Measurements from ENCODE around the gene EEFSEC. TPM values are rescaled to one million over a fixed set of nuclear protein-coding genes. Genes with fewer than 3 reads are reported as not detected.

The EEFSEC gene
- total RNA-seq, 1 experiment from 2014 or later = 15.4 TPM

DNA sequence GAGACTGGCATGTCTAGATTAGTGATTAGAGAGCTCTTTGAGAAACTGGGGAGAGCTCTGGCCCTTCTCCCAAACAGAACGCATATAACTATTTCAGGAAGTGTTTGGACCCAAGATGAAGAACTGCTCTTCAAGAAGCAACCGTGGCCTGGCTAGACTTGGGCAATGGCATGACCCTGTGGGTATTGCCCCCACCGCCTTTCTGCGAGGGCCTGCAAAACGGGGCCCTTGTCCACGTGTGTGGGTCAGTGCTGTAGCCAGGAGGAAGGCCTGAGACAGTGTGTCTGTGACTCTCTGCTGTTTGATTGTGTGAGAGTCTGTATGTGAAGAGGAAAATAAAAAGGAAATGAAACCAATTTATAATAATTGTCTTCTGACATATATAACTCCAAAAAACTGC, 42.5 kb downstream of the EEFSEC start:
- TF ChIP-seq, protein P1, sequence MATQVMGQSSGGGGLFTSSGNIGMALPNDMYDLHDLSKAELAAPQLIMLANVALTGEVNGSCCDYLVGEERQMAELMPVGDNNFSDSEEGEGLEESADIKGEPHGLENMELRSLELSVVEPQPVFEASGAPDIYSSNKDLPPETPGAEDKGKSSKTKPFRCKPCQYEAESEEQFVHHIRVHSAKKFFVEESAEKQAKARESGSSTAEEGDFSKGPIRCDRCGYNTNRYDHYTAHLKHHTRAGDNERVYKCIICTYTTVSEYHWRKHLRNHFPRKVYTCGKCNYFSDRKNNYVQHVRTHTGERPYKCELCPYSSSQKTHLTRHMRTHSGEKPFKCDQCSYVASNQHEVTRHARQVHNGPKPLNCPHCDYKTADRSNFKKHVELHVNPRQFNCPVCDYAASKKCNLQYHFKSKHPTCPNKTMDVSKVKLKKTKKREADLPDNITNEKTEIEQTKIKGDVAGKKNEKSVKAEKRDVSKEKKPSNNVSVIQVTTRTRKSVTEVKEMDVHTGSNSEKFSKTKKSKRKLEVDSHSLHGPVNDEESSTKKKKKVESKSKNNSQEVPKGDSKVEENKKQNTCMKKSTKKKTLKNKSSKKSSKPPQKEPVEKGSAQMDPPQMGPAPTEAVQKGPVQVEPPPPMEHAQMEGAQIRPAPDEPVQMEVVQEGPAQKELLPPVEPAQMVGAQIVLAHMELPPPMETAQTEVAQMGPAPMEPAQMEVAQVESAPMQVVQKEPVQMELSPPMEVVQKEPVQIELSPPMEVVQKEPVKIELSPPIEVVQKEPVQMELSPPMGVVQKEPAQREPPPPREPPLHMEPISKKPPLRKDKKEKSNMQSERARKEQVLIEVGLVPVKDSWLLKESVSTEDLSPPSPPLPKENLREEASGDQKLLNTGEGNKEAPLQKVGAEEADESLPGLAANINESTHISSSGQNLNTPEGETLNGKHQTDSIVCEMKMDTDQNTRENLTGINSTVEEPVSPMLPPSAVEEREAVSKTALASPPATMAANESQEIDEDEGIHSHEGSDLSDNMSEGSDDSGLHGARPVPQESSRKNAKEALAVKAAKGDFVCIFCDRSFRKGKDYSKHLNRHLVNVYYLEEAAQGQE (IDR thresholded peaks at IDR 0.05; ENCODE audit: insufficient read depth in 1 of 2, low read depth in 2 of 2, low read length in 1 of 2) = no peak
- TF ChIP-seq POLR2AphosphoS5 (IDR thresholded peaks at IDR 0.05; ENCODE audit: low read depth, low read length) (no peak), SIN3A (IDR thresholded peaks at IDR 0.05; ENCODE audit: borderline replicate concordance, insufficient read depth, low read depth, low read length) (no peak), TCF7L2 (IDR thresholded peaks at IDR 0.05; ENCODE audit: low read depth, low read length) (no peak)
- TF ChIP-seq, protein P2, sequence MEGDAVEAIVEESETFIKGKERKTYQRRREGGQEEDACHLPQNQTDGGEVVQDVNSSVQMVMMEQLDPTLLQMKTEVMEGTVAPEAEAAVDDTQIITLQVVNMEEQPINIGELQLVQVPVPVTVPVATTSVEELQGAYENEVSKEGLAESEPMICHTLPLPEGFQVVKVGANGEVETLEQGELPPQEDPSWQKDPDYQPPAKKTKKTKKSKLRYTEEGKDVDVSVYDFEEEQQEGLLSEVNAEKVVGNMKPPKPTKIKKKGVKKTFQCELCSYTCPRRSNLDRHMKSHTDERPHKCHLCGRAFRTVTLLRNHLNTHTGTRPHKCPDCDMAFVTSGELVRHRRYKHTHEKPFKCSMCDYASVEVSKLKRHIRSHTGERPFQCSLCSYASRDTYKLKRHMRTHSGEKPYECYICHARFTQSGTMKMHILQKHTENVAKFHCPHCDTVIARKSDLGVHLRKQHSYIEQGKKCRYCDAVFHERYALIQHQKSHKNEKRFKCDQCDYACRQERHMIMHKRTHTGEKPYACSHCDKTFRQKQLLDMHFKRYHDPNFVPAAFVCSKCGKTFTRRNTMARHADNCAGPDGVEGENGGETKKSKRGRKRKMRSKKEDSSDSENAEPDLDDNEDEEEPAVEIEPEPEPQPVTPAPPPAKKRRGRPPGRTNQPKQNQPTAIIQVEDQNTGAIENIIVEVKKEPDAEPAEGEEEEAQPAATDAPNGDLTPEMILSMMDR (IDR thresholded peaks at IDR 0.05) = no peak
- Histone ChIP-seq H3K4me3 (ENCODE audit: low read depth in 2 of 2, low read length in 2 of 2) (no peak overlapping the region), H3K36me3 (ENCODE audit: control insufficient read depth, insufficient read depth, low read length) (no peaks in the 10 kb centered on the region), H3K4me1 (ENCODE audit: control insufficient read depth, insufficient read depth, low read length) (no peaks in the 10 kb centered on the region), H3K9me3 (ENCODE audit: control insufficient read depth, insufficient read depth, low read depth, low read length) (no peaks in the 10 kb centered on the region), H3K27ac (ENCODE audit: low read length) (no peak overlapping the region), H3K27me3 (ENCODE audit: control insufficient read depth, insufficient read depth, low read length) (no peaks in the 10 kb centered on the region)
- intact Hi-C loops (cut with micrococcal nuclease; ENCODE audit: unreplicated experiment) (no loop called here), in situ Hi-C loops (cut with HindIII; ENCODE audit: low pct_unique_long_range_greater_than_20kb, low sequenced_read_pairs) (no loop called here)
- DNase-seq (ENCODE audit: low read depth, low spot score) (no peak), ATAC-seq (no peak)
- POLR2A ChIA-PET = no interaction called here
- BruUV-seq (replicated peaks) = no TSS peak
- CTCF ChIA-PET = no interaction called here

DNA sequence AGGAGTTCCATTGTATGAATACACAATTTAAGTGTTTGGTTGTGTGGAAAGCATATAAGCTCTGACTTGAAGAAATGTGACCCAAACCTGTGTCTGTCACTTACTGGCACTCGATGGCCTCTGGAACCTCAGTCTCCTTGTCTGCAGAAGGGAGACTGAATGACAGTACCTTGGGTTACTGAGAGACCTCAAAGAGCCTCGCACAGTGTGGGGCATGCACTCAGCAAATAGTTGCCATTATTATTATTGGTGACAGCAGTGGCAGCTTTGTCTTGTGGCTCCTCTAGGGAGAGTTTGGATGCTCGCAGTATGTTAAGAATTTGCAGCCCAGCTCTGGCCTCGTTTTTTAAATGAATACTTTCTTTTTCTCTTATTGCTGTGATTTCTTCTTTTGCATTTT, 43.4 kb downstream of the EEFSEC start:
- H3K4me1 ChIP-seq (ENCODE audit: control insufficient read depth, insufficient read depth, low read length) = no peaks in the 10 kb centered on the region
- TF ChIP-seq, protein P2 (IDR thresholded peaks at IDR 0.05) = no peak
- TF ChIP-seq TCF7L2 (IDR thresholded peaks at IDR 0.05; ENCODE audit: low read depth, low read length) (no peak), POLR2AphosphoS5 (IDR thresholded peaks at IDR 0.05; ENCODE audit: low read depth, low read length) (no peak), SIN3A (IDR thresholded peaks at IDR 0.05; ENCODE audit: borderline replicate concordance, insufficient read depth, low read depth, low read length) (no peak)
- TF ChIP-seq, protein P1 (IDR thresholded peaks at IDR 0.05; ENCODE audit: insufficient read depth in 1 of 2, low read depth in 2 of 2, low read length in 1 of 2) = no peak
- H3K4me3 ChIP-seq (ENCODE audit: low read depth in 2 of 2, low read length in 2 of 2) = no peak overlapping the region
- CTCF ChIA-PET = no interaction called here
- no TSS peak for BruUV-seq (replicated peaks)
- H3K9me3 ChIP-seq (ENCODE audit: control insufficient read depth, insufficient read depth, low read depth, low read length) = no peaks in the 10 kb centered on the region
- no peak overlapping the region for H3K27ac ChIP-seq (ENCODE audit: low read length)
- in situ Hi-C loops (cut with HindIII; ENCODE audit: low pct_unique_long_range_greater_than_20kb, low sequenced_read_pairs) = no loop called here
- H3K27me3 ChIP-seq (ENCODE audit: control insufficient read depth, insufficient read depth, low read length) = no peaks in the 10 kb centered on the region
- intact Hi-C loops (cut with micrococcal nuclease; ENCODE audit: unreplicated experiment) = no loop called here
- DNase-seq (ENCODE audit: low read depth, low spot score) (no peak), ATAC-seq (no peak)
- POLR2A ChIA-PET = no interaction called here
- H3K36me3 ChIP-seq (ENCODE audit: control insufficient read depth, insufficient read depth, low read length) = no peaks in the 10 kb centered on the region

All from Panc1 (cell line).